ENCODE measurements around the gene KPNA5.
A peak's percentile ranks its signal among the peaks of the same experiment; 100 is the strongest.
"Not testable (repeated sequence)": the region's sequence is repeated elsewhere in the genome, so short reads cannot be mapped to it uniquely, and the experiment has no call there.

The KPNA5 gene

GRCh38 chr6:116680880-116681672 is at the start of gene KPNA5:
Gene KPNA5, plus strand, starts transcription at chr6:116681211. Its CDS starts 124 bp downstream, at chr6:116681335.
- peak; percentile 78 for DNase-seq (ENCODE audit: low read depth)

DNA sequence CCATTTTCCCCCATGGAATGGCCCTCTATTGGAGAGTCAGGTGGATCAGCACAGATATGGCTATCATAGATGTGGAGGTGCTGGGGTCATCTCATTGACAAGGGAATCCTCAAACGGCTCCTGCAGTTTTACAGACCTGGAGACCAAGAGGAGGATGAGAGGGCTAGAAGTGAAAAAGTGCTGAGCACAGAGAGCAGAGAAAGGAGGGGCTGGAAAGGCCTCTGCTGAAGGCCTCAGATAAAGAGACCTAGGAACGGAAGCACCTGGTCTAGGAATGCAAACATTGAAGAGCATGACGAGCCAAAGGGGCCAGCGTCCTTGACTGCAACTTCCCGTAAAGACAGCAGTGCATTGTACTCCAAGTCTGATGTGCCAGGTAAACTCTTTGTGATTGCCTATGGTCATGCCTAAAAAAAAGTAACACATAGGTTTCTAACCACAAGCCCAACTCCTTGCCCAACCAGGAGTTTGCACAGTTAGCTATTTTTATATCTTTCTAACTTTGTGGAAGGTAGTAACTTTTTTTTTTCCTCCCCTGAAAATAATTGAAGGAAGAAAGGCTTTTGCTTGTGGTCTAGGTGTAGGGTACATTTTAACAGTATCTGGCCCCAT is 49.5 kb upstream of the KPNA5 start:
- no peak for DNase-seq (ENCODE audit: low read depth)

DNA sequence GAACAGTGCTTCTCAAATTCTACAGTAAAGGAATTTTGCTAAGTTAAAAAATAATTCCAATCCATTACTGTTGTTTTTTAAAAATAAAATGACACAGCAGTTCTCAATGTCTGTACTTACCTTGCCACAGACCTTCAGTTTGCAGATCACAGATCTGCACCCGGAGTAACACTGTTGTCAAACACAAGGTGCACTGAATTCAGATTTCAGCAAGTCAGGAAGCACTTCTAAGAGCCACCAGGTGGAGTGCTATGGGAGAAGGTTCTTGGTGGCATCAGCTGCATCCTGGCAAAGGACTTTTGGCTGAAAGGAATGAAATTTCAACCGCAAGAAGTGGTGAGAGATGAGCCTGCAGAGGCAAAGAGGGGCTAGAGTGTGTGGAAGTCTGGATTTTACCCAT is 47.3 kb upstream of the KPNA5 start:
- DNase-seq (ENCODE audit: low read depth): no peak

DNA sequence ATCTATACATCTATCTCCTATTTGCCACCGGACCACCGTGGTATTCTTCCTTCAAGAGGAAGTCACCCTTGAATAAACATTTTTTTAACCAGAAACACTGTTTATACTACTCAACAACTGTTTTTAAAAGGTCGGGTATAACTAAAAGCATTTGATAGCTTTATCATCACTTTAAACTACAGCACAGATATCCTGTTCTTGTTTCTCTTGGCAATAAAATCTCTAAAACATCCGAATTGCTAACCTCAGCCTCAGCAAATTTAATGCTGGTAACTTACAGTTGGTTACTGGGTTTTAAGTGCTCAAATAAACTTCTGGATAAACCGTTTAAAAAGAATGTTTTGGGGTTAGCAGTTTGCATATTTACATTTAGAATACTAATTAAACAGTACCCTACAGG is 32.9 kb upstream of the KPNA5 start:
- no peak for DNase-seq (ENCODE audit: low read depth)

DNA sequence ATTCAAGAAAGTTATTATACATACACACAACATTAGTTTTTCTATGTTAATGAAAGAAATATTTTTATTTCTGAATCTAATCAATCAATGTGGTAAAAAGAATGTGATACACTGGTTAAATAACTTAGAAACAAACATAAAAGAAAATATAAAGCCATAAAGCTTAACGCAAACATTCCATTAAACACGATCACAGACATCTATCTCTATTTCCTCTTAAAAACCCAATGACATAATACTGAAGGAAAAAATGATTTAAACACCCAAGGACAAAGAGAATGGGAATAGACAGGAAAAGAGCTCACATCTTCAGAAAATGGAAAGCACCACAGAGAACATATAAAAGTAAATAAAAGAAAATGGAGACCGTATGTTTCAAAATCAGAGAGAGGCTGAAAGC is 31.9 kb upstream of the KPNA5 start:
- no peak for DNase-seq (ENCODE audit: low read depth)

DNA sequence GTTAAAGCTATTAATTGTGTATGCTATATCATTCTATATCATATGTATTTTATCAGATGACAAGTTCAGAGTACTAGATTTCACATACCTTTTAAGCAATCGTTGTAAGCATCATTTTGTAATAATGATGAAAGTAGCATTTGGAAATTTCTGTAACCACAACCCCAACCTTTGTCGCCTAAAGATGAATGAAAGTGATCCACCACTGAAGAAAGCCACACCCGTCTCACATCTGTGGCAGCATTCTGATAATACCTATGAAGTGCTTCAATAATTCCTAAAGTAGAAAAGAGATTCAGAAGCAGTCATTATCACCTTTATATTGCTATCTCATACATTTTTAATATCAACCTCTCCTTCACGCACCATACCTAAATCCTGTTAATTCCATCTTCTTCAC is 29.1 kb upstream of the KPNA5 start:
- DNase-seq (ENCODE audit: low read depth): no peak

DNA sequence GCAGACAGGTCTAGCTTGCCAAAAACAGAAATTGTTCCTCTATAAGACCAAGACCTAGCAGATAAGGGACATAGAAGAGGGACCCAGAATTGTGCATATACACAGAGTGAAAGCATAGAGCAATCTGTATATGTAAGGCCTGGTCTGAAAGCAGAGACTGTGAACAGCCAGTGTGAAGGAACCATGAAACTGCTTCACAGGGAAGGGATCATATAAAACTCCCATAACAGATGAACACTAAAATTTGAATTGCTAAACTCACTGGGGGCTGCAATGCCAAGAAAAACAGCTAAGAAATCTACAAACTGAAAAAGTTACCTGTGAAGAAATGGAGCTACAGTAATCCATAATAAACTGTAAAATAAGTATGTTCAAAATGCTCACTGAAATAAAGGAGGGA is 19.4 kb upstream of the KPNA5 start:
- DNase-seq (ENCODE audit: low read depth): no peak

GRCh38 chr6:116662202-116662601 is 18.8 kb upstream of the KPNA5 start:
- DNase-seq (ENCODE audit: low read depth): no peak

DNA sequence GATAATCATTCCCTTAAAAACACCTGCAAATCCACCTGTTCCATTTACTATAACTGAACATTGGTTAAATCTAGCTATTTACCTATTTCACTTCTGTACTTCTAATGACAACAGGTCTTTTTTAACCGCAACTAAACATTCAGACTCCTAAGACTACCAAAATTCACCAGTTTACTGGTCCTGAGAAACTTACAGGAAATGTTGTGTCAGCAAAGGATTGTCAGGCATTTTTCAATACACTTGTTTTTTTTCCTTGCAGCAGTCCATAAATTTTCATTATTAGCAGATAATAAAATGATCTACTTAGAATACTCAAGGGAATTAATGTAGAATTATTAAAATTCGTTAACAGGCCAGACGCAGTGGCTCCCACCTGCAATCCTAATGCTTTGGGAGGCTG is 17.7 kb upstream of the KPNA5 start:
- DNase-seq (ENCODE audit: low read depth): no peak

- not testable (repeated sequence) for DNase-seq (ENCODE audit: low read depth)
These were observed 16.8 kb upstream of the KPNA5 start for GRCh38 chr6:116664169-116664568.

DNA sequence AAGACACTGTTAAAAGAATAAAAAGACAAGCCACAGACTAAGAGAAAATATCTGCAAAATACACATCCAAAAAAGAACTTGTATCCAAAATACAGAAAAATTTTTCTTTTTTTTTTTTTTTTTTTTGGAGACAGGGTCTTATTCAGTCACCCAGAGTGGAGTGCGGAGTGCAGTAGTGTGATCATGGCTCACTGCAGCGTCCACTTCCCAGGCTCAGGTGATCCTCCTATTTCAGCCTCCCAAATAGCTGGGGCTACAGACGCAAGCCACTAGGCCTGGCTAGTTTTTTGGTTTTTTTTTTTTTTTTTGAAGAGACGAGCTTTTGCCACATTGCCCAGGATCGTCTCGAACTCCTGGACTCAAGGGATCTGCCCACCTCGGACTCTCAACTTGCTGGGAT is 15.5 kb upstream of the KPNA5 start:
- DNase-seq (ENCODE audit: low read depth): no peak

DNA sequence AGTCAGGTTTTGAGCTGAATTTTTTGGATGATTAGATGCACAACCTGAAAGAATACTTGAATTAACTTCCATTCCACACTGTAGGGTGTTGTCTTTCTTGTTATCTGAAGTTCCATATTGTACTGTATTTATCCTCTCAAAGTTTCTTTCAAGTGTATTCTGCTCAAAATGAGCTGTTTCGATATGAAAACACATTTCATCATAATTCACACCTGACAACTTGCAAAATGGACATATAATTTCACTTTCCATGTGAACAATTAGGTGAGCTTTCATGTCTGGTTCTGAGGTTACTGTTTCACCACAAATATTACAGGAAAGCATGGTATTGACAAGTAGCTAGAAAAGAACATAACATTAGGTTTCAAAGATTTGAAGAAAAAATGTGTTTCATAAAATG is 14.1 kb upstream of the KPNA5 start:
- DNase-seq (ENCODE audit: low read depth): no peak

DNA sequence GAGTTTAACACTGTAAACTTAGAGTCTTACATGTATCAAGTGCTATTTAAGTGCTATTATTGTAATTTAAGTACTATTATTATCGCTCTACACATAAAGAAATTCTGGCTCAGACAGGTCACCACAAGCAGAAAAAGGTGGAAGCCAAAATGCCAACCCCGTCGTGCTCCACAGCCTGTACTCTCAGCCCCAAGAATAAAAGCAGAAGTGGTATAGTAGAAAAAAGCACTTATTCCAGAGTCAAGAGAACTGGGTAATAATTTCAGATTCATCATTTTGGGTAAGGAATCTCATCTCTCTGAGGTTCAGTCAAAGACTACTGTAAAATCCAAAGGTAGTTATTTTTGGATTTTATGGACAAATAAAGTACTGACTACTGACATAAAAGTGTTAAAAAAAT is 13.4 kb upstream of the KPNA5 start:
- DNase-seq (ENCODE audit: low read depth): no peak

GRCh38 chr6:116672306-116672705 is 8.7 kb upstream of the KPNA5 start:
- DNase-seq (ENCODE audit: low read depth): no peak

DNA sequence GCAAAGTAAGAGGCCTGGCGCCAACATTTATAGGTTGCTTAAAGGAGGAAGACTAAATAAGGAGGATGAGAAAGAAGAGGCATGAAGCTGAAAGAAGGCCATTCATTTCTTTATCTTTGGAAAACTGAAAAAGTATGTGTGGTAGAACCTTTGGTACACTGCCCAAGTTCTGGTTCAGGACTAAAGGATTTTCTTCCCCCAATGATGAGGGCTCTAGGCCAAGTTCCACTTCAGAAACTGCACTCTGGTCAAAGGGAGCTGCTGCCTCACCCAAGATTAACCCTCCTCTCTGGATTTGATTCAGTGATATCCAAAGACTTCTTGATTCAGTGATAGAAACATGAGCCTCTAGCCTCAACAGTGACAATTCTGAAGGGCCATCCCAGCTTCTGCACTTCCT is 5.0 kb upstream of the KPNA5 start:
- DNase-seq (ENCODE audit: low read depth): no peak

DNA sequence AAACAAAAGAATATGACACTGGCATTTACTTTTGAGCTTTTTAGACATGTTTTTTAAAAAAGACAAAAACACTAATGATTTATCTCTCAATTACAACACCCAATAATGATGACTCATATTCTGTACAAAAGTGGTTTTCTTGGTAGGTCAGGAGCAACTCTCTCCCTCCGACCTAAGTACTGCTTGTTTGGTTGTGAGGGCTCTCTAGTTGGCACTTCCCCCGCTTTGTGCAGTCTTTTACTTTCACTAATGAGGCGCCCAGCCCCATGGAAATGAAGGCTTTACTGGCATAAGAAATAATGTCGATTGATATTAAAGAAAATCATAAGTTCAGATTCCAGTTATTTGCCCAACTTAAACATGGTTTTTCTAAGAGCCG is 1.3 kb downstream of the KPNA5 start:
- no peak for DNase-seq (ENCODE audit: low read depth)

DNA sequence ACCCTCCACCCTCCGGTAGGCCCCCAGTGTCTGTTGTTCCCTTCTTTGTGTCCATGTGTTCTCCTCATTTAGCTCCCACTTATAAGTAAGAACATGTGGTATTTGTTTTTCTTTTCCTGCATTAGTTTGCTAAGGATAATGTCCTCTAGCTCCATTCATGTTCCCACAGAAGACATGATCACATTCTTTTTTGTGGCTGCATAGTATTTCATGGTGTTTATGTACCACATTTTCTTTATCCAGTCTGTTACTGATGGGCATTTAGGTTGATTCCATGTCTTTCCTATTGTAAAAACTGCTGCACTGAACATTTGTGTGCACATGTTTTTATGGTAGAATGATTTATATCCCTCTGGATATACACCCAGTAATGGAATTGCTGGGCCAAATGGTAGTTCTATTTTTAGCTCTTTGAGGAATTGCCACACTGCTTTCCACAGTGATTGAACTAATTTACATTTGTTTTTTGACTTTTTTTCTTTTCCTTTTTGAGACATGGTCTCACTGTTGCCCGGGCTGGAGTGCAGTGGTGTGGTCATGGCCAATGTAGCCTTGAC is 4.5 kb downstream of the KPNA5 start:
- no peak for DNase-seq (ENCODE audit: low read depth)

DNA sequence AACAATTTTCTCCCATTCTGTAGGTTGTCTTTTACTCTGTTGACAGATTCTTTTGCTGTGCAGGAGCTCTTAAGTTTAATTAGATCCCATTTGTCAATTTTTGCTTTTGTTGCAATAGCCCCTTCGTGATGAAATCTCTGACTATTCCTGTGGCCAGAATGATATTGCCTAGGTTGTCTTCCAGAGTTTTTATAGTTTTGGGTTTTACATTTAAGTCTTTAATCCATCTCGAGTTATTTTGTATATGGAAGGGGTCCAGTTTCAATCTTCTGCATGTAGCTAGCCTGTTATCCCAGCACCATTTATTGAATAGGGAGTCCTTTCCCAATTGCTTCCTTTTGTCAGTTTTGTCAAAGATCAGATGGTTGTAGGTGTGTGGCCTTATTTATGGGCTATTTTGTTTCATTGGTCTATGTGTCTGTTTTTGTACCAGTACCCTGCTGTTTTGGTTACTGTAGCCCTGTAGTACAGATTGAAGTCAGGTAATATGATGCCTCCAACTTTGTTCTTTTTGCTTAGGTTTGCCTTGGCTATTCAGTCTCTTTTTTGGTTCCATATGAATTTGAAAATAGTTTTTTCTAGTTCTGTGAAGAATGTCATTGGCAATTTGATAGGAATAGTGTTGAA is 5.6 kb downstream of the KPNA5 start:
- not testable (repeated sequence) for DNase-seq (ENCODE audit: low read depth)

DNA sequence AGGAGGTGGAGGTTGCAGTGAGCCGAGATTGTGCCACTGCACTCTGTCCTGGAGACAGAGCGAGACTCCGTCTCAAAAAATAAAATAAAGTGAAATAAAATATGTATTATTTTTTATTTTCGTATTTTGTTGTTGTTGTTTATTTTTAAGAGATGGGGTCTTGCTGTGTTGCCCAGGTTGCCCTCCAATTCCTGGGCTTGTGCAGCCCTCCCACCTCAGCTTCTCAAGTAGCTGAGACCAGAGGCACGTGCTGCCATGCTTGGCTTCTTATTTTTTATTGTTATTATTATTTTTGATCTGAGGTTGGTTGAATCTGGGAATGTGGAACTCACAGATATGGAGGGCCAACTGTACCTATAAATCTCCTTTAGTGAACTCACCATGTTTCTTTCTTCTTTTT is 10.1 kb downstream of the KPNA5 start:
- no peak for DNase-seq (ENCODE audit: low read depth)

- not testable (repeated sequence) for DNase-seq (ENCODE audit: low read depth)
These were observed 11.9 kb downstream of the KPNA5 start for GRCh38 chr6:116692873-116693272.

GRCh38 chr6:116693275-116693674 is 12.3 kb downstream of the KPNA5 start:
- DNase-seq (ENCODE audit: low read depth): not testable (repeated sequence)

DNA sequence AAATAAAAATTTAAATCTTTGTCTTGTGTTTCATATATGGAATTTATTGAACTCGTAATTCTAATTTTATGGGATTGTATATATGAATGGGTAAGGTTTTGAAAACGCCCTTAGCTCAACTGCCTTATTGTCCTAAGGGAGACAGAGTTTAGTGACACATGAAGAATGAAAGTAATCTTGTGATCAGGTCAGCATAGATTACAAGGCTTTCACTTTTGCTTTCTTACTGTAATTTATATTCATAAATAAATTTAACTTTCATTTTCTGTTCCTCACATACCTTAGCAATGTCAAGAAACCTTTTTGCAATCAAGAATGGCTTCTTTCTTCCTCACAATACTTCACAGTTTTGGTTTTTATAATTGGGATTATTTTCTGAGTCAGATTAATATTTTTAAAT is 14.4 kb downstream of the KPNA5 start:
- no peak for DNase-seq (ENCODE audit: low read depth)

DNA sequence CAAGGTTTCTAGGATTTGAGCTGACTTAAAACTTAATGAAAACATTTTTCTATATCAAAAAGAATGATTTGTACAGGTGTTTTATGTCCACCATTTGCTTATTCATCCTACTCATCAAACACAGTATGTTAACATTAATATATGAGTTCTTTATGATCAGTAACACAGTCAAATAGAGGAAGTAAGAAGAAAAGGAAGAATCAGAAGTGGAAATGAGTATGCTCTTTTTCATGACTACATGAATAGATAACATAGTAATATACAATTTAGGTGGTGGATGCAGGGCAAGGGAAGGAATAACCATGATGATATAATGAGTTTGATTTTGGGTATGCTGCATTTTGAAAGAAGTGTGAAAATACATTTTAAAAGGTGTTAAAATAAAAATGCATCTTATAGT is 16.5 kb downstream of the KPNA5 start:
- no peak for DNase-seq (ENCODE audit: low read depth)
